ENCODE measurements around the gene RFT1. TPM values are rescaled to one million over a fixed set of nuclear protein-coding genes. Genes with fewer than 3 reads are reported as not detected.

RFT1 gene
- total and polyA plus RNA-seq, 2 experiments from 2014 or later: 11.3 to 13.3 TPM

DNA sequence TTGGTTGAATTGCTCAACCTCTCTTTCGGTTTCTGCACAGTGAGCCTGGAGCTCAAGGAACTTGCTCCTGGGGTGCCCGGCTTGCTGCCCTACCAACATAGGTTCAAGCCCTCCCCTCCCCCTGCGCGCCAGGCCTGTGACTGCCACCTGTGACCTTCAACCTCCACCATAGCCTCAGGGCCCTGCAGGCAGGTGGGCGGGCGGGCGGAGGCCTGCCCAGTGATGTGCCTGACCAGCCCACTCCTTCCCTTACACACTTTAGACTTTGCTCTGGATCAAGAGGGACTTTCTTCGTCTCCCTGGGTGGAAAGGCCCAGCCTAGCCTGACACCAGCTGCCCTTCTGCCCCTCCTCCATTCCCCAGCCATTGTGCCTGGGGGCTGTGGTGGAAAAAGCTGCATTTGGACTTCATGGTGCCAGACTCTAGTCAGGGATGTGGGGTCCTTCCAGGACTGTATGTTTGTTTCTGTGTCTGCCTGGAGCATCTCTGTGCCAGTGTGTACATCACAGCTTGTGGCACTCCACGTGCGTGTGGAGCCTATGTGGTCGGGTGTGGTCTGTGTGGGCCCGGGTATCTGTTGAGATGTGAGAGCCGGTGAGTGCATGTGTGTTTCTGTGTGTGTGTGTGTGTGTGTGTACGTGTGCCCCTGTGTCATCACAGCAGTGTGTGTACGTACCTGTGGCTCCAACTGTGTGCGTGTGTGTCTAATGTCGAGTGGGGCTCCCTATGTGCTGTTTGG is 40.3 kb upstream of the RFT1 start:
- ATAC-seq: no peak
- H3K4me1 Mint-ChIP-seq: peaks cover 59% of the 10 kb centered on the region
- no peaks in the 10 kb centered on the region; the same call in 1 of the 2 replicates for H4K20me1 ChIP-seq (replicated peaks; ENCODE audit: insufficient read depth)

DNA sequence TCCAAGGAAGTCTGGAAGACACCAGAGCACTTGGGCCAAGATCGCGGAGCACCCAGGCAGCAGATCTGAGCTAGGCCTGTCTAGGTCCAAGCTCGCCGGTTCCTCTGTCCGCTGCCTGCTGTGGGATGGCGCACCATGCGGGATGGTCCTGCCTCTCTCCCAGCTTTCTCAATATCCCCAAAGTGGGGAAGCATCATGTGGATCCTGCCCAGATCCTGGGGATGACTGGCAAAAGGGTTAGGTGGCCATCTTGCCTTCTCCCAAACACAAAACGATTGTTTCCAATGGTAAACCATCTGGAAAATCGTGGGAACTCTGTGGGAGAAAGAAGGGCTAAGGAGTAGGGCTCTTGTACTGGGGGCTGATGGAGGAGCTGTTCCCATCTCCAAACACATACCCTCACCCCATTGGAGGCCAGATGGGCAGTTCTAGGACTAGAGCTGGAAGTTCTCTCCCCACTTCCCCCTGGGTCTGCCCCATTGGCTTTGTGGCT is 39.6 kb upstream of the RFT1 start:
- Histone ChIP-seq H3K27me3 (ENCODE audit: insufficient read depth) (no peaks in the 10 kb centered on the region), H4K20me1 (replicated peaks; ENCODE audit: insufficient read depth) (no peaks in the 10 kb centered on the region; the same call in 1 of the 2 replicates), H2AFZ (no peak overlapping the region), H3K4me3 (no peak overlapping the region), H3K4me1 (ENCODE audit: insufficient read depth) (peaks cover 18% of the 10 kb centered on the region), H3K4me2 (no peak overlapping the region), H3K9me2 (ENCODE audit: insufficient read depth) (no peaks in the 10 kb centered on the region), H3K79me2 (replicated peaks; ENCODE audit: insufficient read depth) (no peaks in the 10 kb centered on the region; the same call in 1 of the 2 replicates), H3K36me3 (ENCODE audit: insufficient read depth) (no peaks in the 10 kb centered on the region), H3F3A (replicated peaks; ENCODE audit: low read depth) (no peaks in the 10 kb centered on the region), H3K27ac (ENCODE audit: low read depth) (no peak overlapping the region)
- Mint-ChIP-seq H3K27me3 (ENCODE audit: insufficient read depth, low read depth, poor library complexity) (peaks cover 9% of the 10 kb centered on the region), H3K4me1 (peaks cover 56% of the 10 kb centered on the region), H3K36me3 (ENCODE audit: low read depth) (peaks cover 2% of the 10 kb centered on the region; the same call in 2 of the 3 replicates), H3K27ac (no peak overlapping the region), H3K9me3 (no peaks in the 10 kb centered on the region; the same call in 2 of the 3 replicates), H3K4me3 (no peak overlapping the region)
- no peak for ATAC-seq
- no peak for DNase-seq (ENCODE audit: low spot score)
- TF ChIP-seq EZH2 (IDR thresholded peaks at IDR 0.05; ENCODE audit: low read depth, unreplicated experiment) (no peak), JUNB (IDR thresholded peaks at IDR 0.05; ENCODE audit: unreplicated experiment) (no peak), CREB1 (CRISPR knock-in tag; IDR thresholded peaks at IDR 0.05; ENCODE audit: low read depth) (no peak), ETS1 (IDR thresholded peaks at IDR 0.05) (no peak), NANOG (IDR thresholded peaks at IDR 0.05; ENCODE audit: borderline replicate concordance) (no peak), ZNF331 (CRISPR knock-in tag; IDR thresholded peaks at IDR 0.05; ENCODE audit: low read depth) (no peak), REST (IDR thresholded peaks at IDR 0.05; ENCODE audit: unreplicated experiment) (no peak)

More for the DNA sequence above, 40.3 kb upstream of the RFT1 start:
- Histone ChIP-seq H3K27ac (ENCODE audit: low read depth) (no peak overlapping the region), H3K9me2 (ENCODE audit: insufficient read depth) (no peaks in the 10 kb centered on the region), H3K4me2 (no peak overlapping the region), H3K4me1 (ENCODE audit: insufficient read depth) (peaks cover 18% of the 10 kb centered on the region), H3F3A (replicated peaks; ENCODE audit: low read depth) (no peaks in the 10 kb centered on the region), H3K36me3 (ENCODE audit: insufficient read depth) (no peaks in the 10 kb centered on the region), H3K4me3 (no peak overlapping the region), H3K27me3 (ENCODE audit: insufficient read depth) (no peaks in the 10 kb centered on the region), H2AFZ (no peak overlapping the region), H3K79me2 (replicated peaks; ENCODE audit: insufficient read depth) (no peaks in the 10 kb centered on the region; the same call in 1 of the 2 replicates)
- Mint-ChIP-seq H3K27ac (peak overlapping the region; percentile 53; the same call in 1 of the 2 replicates), H3K4me3 (no peak overlapping the region; the same call in 2 of the 3 replicates), H3K27me3 (ENCODE audit: insufficient read depth, low read depth, poor library complexity) (peaks cover 9% of the 10 kb centered on the region), H3K9me3 (no peaks in the 10 kb centered on the region; the same call in 2 of the 3 replicates), H3K36me3 (ENCODE audit: low read depth) (peaks cover 2% of the 10 kb centered on the region; the same call in 2 of the 3 replicates)
- TF ChIP-seq ZNF114 (CRISPR knock-in tag; IDR thresholded peaks at IDR 0.05): no peak
- TF ChIP-seq REST (IDR thresholded peaks at IDR 0.05; ENCODE audit: unreplicated experiment): no peak
- TF ChIP-seq POLR2AphosphoS5 (IDR thresholded peaks at IDR 0.05; ENCODE audit: low read depth): no peak
- no peak for DNase-seq (ENCODE audit: low spot score)
